ENCODE results near the gene ZBTB45.

The ZBTB45 gene

DNA sequence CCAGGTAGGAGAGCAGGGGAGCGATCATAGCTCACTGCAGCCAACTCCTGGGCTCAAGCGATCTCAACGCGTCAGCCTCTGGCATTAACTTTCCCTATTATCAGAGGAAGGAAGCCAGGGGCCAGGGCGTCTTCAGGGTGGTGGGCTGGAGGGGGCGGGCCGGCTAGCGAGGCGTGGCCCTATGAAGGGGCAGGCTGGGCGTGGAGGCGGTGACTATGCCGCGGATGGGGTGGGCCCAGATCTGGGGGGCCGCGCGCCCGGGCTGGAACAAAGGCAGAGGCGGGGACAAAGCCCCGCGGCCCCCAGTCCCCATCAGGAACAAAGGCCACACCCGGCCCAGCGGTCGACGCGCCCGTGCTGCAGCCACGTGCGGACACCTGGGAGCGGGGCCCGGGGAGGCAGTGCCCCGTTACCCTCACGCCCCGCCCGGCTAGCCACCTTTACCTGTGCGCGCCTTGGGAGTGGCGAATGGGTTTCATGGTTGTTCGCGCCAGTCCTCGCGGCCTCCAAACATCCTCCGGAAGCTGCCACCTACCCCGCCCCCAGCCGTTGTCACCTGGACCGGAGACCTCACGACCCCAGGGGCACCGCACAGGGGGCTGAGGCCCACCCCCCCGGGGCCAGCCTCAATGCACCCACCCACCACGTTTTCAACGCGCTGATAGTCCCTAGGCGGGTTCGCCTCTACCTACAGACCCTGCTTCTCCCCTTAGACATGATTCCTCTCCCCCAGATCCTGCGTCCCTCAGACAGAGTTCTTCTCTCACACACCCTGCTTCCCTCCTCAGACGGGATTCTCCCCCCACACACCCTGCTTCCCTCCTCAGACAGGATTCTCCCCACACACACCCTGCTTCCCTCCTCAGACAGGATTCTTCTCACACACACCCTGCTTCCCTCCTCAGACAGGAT, 18.9 kb upstream of the ZBTB45 start:
- DNase-seq = no peak

GRCh38 chr19:58536852-58537798, 17.5 kb upstream of the ZBTB45 start:
- DNase-seq = no peak

- DNase-seq = no peak
Observed at GRCh38 chr19:58535857-58536256, 16.2 kb upstream of the ZBTB45 start.

DNA sequence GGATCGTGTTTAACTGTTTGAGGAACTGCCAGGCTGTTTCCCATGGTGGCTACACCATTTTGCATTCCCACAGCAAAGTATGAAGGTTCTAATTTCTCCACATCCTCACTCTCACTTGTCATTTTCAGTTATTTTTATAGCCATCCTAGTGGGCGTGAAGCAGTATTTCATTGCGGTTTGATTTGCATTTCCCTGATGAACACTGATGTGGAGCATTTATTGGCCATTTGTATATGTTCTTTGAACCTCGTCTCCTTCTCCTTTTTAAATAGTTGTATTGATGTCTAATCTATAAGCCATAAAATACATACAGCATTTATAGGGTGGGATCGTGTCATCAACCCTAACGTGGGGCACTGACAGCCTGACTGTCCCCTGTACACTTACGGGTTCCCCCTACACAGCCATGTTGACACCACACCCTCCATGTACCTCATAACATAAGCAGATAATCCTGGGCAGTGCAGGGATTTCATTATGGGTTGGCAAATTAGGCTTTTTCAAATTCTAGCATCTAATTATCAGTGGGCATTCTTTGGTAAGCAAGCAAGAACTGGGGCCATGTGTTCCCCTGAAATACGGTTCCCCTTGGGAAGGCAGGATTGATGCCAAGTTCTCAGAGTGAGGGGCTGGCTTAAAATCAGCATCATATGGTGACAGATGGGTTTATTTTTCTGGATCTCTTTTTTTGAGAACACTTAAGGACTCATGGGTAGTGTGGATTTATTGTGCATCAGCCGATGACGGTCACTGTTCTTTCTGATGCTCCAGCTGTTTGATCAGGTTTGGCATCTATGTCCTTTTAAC, 11.6 kb upstream of the ZBTB45 start:
- no peak for DNase-seq

GRCh38 chr19:58529405-58529804, 9.8 kb upstream of the ZBTB45 start:
- DNase-seq = no peak

DNA sequence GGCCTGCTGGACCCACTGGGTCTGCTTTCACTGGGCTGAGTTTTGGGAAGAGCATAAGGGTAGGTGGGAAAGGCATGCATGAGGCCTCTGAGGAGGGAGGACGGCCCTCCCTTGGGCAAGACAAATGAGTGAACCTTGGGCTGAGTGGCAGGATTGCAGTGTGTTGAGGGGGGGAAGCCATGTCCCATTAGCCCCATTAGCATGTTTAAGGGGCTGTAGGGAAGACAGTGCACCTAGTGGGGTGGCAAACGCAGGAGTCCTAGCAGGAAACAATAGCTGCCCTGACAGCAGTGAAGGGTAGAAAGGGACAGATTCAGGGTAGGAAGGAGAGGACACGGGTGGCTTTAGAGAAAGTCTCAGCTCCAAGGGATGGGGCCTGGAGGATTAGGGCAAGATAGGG, 3.1 kb upstream of the ZBTB45 start:
- no peak for DNase-seq

DNA sequence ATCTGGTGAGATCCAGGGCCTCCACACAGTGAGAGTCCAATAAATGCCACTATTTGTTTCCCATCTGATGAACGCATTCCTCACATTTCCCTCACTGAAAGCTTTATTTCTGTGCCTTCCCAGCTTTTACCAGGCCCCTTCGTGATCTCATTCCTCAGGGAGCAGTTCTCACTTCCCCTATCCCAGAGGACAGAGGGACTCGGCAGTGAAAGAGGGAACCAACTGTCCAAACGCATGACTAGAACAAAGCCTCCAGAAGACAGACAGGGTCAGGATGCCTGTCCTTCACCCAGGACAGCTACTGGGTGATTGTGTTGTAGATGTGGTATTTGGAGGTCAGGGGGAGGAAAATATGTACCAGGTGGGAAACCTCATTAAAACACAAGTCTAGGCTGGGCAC, 2.0 kb upstream of the ZBTB45 start:
- no peak for DNase-seq

DNA sequence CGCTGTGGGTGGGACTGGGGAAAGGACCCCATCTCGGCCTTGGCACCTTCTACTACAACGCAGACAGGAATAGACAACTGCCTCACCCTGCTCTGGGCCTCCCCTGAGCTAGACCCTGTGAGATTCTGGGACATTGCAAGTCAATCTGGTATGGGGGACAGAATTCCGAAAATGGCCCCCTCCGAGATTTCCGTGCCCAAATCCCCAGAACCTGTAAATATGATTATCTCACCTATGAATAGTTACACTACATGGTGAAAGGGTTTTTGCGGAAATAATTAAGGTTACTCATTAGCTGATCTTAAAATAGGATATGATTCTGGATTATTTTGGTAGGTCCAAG, 618 bp upstream of the ZBTB45 start:
- DNase-seq = no peak

DNA sequence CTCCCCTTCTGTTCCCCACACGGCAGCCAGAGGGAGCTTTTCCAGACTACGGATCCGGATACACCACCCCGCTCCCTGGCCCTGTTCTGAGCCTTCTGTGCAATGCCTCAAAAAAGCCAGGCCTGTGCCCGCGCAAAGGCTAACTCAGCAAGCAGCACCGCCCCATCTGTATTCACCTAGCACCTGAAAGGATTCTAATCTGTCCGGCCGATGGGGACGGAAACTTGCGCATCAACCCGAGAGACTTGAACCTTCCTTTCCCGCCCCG, 589 bp downstream of the ZBTB45 start:
- peak; percentile 17 for DNase-seq

GRCh38 chr19:58518256-58519086, 1.1 kb downstream of the ZBTB45 start:
- DNase-seq = no peak

DNA sequence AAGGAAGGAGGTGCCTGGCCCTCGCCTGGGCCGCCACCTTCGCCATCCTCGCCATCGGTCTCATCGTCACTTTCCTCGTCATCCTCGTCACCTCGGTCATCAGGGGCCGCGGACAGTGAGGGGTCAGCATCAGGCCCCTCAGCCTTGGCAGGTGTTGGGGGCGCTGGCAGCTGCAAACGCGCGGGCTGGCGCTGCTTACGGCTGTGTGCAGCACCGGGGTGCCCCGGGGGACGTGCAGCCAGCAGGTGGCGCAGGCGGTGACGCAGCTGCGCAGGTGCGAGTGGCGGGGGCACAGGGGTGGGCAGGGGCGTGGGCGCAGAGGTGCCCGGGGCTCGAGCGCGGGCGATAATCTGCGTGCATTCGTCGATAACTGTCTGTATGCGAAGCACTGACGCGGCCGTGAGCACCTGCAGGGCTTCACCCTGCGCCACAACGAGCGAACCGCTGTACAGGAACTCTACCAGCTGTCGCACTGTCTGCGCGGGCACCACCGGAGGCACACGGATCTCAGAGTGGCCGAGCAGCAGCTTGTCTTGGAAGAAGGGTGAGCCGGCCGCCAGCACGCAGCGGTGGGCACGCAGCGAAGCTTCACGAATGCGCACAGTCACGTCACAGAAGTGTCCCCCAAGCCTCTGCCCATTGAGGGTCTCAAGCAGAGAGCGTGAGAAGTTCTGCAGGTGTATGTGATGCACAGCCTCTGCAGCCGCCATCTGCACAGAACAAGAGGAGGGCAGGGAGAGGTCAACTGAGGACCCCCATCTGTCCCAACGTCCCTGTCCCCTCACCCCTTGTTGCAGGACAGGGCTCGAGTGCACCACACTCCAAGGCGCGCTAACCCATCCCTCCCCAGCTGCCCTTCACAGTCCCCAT, 2.4 kb downstream of the ZBTB45 start:
- no peak for DNase-seq

DNA sequence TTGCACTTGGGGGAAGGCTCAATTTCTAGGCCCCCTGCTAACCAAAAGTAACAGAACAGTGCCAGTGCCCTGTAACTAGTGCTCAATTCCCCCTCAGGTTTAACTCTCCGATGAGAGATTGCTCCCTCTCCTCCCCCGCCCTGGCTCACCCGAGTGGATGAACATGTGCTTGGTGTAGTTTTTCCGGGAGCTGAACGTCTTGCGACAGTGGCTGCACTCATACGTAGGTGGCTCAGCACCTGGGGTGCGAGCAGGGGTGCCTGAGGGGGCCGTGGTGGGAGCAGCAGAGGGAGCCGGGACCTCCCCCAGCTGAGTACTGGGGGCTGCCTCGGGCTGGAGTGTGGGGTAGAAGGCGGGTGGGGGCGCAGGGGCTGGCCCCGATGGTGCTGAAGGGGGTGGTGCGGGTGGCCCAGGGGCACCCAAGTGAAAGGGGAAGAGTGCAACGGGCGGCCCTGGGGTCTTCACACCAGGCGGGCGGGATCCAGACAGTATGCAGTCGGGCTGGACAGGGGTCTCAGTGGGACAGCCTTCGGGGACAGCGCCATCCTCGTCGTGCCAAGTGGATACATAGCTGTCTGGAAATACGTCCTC, 3.3 kb downstream of the ZBTB45 start:
- DNase-seq = no peak

GRCh38 chr19:58515259-58515658, 4.4 kb downstream of the ZBTB45 start:
- no peak for DNase-seq

DNA sequence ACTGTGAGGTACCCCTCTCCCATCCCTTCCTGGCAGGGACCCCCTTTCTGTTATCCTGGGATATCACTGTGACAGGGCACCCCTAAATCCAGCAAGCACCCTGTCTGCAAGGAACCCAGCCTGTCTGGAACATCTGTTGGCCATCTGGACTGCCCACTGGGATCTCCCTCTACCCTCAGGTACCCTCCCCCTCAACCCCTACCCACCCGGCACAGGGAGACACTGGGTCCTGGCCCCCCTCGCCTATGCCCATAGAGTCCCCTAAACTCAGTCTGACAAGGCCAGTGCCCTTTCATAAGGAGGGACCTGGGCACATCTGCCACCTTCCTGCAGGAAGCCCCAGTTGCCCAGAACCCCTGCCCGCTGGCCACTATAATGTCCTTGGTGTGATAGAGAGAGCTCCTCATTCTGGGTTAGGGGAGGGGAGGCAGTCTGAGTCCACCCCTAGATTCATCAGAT, 5.0 kb downstream of the ZBTB45 start:
- DNase-seq = no peak

DNA sequence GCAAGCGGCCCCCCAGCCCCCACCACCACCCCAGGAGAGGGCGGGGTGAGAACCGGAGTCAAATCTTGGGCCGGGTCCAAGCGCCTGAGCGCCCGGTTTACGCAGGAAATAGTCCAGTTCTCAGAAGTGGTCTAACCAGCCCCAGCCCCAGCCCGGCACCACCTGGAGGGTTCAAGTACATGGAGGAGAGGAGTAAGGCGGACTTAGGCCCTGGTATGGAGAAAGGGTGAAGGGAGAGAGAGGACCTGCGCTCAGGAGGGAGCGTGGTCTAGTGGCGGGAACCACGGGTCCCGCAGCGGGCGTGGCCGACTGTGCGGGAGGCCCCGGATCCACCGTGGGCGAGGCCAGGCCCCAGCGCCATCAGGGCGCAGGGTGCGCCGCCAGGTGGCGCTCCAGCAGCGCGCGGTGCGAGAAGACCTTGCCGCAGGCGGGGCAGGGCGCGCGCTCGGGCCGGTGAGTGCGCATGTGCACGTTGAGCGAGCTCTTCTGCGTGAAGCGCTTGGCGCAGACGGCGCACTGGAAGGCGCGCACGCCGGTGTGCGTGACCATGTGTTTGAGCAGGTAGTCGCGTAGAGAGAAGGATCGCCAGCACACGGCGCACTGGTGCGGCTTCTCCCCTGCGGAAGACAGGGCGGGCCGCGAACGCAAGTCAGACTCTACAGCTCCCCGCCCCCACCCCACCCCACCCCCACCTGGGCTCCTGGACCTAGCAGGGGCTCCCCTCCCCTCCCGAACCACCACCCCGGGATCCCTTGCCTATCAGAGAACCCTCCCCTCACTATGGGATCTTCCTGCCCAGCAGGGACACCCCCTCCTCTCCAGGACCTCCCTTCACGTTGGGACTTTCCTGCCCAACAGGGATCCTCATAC, 5.7 kb downstream of the ZBTB45 start:
- DNase-seq = peak; percentile 9

DNA sequence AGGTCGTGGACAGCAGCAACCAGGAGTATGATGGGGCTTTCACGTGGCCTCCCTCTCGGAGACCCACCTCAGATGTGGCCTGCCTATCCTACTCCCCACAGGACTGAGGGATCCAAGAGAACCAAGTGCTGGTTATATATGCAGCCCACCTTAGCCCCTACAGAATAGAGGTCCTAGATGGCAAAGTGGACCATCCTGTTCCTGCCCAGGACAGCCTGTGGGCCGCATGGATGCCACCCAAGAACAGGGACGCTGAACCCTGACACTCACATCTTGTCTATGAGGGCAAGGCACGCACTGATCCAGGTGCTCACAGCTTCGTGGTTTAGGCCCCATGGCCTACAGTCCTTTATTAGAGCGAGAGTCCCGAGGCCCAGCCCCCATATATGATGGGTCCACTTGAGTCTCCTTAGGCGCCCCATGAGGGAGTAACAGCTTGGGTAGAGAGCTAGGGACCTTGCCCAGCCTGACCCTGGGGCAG, 6.4 kb downstream of the ZBTB45 start:
- DNase-seq = no peak

DNA sequence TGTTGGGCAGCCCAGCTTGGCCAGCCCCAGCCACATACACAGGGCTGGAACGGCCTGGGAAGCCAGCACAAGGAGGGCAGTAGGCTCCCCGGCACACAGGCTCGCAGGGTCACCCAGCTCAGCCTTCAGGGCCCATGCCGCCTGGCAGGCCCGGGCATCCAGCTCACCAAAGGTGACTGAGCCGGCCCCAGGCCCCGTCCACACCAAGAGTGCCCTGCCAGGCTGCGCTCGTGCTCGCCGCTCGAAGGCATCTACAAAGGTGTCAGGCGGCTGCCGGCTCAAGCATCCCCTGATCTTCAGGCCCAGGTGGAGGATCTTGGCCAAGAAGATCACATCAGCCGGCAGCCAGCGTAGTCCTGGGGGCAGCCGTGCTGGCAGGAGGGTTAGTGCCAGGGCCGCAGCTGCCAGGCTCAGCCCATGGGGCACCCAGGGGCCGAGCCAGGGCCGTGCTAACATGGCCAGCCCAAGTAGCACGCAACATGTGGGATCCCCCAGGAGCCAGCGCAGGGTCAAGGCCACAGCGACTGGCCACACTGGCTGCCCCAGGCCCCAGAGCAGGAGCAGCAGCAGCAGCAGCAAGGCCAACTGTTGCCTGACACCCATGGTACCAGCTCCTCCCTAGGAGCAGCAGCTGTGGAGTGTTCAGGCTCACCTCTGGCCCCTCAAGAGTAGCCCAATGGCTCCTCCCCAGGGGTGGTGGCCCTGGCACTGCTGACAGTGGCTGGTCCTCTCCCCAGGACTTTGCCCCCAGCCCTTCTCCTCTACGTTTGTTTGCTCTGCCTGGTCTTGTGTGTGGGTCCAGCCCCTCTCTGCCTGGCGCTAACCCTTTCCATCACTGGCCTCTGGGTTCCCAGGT, 8.0 kb downstream of the ZBTB45 start, which contains the start of gene SLC27A5:
TSS of gene SLC27A5 (minus strand) at position 640 of the 856 bp plus-strand sequence. CDS start at position 603, 37 bp downstream.
- no peak for DNase-seq

GRCh38 chr19:58510084-58510862, 9.3 kb downstream of the ZBTB45 start:
- no peak for DNase-seq
